Transverse colon (tissue), 4 donors: ENCODE results near the gene SLC12A2. TPM values are rescaled to one million over a fixed set of nuclear protein-coding genes. Genes with fewer than 3 reads are reported as not detected.

Experiments
- DNase-seq: peaks from one replicate; pipeline ENCODE4 v3.0.0-alpha.2; 2019
- H3K27ac ChIP-seq, 4 donors: fragments of 200-600 bp; sonication (generic); 2 replicates each; pipeline ENCODE4 v1.5.1; 2016 to 2018; ENCODE audit warnings: inconsistent platforms in 4 of 4
- H3K27me3 ChIP-seq: fragments of 200-600 bp; sonication (generic); 2 replicates; pipeline ENCODE4 v1.5.1; 2017; ENCODE audit warnings: inconsistent platforms
- H3K36me3 ChIP-seq, 4 donors: fragments of 200-600 bp; sonication (generic); 2 replicates each; pipeline ENCODE4 v1.5.1; 2017 to 2019; ENCODE audit warnings: inconsistent platforms in 4 of 4
- H3K4me1 ChIP-seq, 4 donors: fragments of 200-600 bp; sonication (generic); 2 replicates each; pipeline ENCODE4 v1.5.1; 2017 to 2020; ENCODE audit warnings: inconsistent platforms in 4 of 4
- H3K4me3 ChIP-seq, 4 donors: fragments of 200-600 bp; sonication (generic); 1 replicate in 1 of 4; 2 replicates in 3 of 4; pipeline versions ENCODE4 v1.5.1 to v1.6.1; 2017 to 2019; ENCODE audit warnings: inconsistent platforms in 4 of 4
- H3K9me3 ChIP-seq, 2 donors: fragments of 200-600 bp; sonication (generic); 2 replicates each; pipeline ENCODE4 v1.5.1; 2017 to 2019; ENCODE audit warnings: inconsistent platforms in 2 of 2
- CTCF ChIP-seq, 5 experiments: fragments of 200-600 bp in 3 of 5; fragments of 450-650 bp in 2 of 5; sonication (generic) in 3 of 5; IDR thresholded peaks; 1 replicate in 2 of 5; 2 replicates in 3 of 5; pipeline ENCODE4 v1.5.1; 2016 to 2017; ENCODE audit warnings: antibody characterized with exemption in 5 of 5, inconsistent platforms in 3 of 5, mild to moderate bottlenecking in 2 of 5, moderate library complexity in 1 of 5
- EP300 ChIP-seq: sonication (generic); formaldehyde crosslinking; IDR thresholded peaks from one replicate; pipeline ENCODE4 v1.6.1; 2017; ENCODE audit warnings: antibody characterized with exemption, low read depth
- POLR2A ChIP-seq: fragments of 450-650 bp; IDR thresholded peaks from one replicate; pipeline ENCODE4 v1.6.1; 2016; ENCODE audit warnings: antibody characterized with exemption, mild to moderate bottlenecking, moderate library complexity
- POLR2AphosphoS5 ChIP-seq, 3 donors: sonication (generic); formaldehyde crosslinking; IDR thresholded peaks; one replicate each; pipeline ENCODE4 v1.6.1; 2016; ENCODE audit warnings: antibody characterized with exemption in 3 of 3
- WGBS, 2 donors: methylation state at CpG; one replicate each; pipeline ENCODE4 v1.1.5; 2018; ENCODE audit warnings: low coverage in 1 of 2; 5-methylcytosine and 5-hydroxymethylcytosine counted together
- in situ Hi-C, 4 donors: fragments of 200-750 bp; cut with MboI; loops; one replicate each; pipeline versions ENCODE4 v1.15.0 to v1.15.1; 2017; ENCODE audit warnings: low sequenced_read_pairs in 3 of 4, low pct_ligation_motif_present in 1 of 4, low pct_unique_long_range_greater_than_20kb in 1 of 4
- intact Hi-C: fragments of 100-400 bp; cut with DNase I; formaldehyde crosslinking; loops from one replicate; pipeline ENCODE4 v1.15.1; 2023; ENCODE audit warnings: low total_unique reads
- total RNA-seq, 4 donors: library from RNA; depleted of rRNA; stranded (reverse); fragments of >200 nt; gene quantifications; one replicate each; pipeline ENCODE4 v1.1.0, GENCODE V29; 2016

Gene SLC12A2
- total RNA-seq, 4 donors from 2014 or later: 40.4 to 91.1 (median 73.5) TPM

- H3K27ac ChIP-seq: no peak overlapping the region
- 57 to 63% methylated on average over 4 of the region's 4 CpGs for WGBS, 2 donors
- H3K4me3 ChIP-seq: no peak overlapping the region
- H3K9me3 ChIP-seq: peaks cover 12 to 17% of the 10 kb centered on the region in 2 donors
- H3K4me1 ChIP-seq: peaks cover 0 to 28% (median 8%) of the 10 kb centered on the region in 4 donors
- in situ Hi-C loops (no loop called here), intact Hi-C loops (no loop called here)
- no peaks in the 10 kb centered on the region for H3K27me3 ChIP-seq
- DNase-seq: no peak
- H3K36me3 ChIP-seq: no peaks in the 10 kb centered on the region
- no peak for TF ChIP-seq EP300
- no peak for TF ChIP-seq CTCF (IDR thresholded peaks at IDR 0.05)
- TF ChIP-seq POLR2A: no peak
- no peak for TF ChIP-seq POLR2AphosphoS5 (IDR thresholded peaks at IDR 0.05)
Measured at GRCh38 chr5:128093368-128093767, 9.8 kb downstream of the SLC12A2 start.

GRCh38 chr5:128097224-128097623 lies 13.7 kb downstream of the SLC12A2 start:
- no peak overlapping the region for H3K4me3 ChIP-seq
- WGBS, 2 donors: 24 to 92% methylated on average over 1 of the region's 1 CpG
- in situ Hi-C loops: no loop called here

GRCh38 chr5:128097781-128098180 lies 14.2 kb downstream of the SLC12A2 start:
- H3K4me1 ChIP-seq: peaks cover 0 to 14% (median 8%) of the 10 kb centered on the region in 4 donors
- TF ChIP-seq EP300 (no peak), CTCF (IDR thresholded peaks at IDR 0.05) (no peak), POLR2AphosphoS5 (IDR thresholded peaks at IDR 0.05) (no peak), POLR2A (no peak)

More at GRCh38 chr5:128097224-128097623, 13.7 kb downstream of the SLC12A2 start:
- H3K36me3 ChIP-seq: no peaks in the 10 kb centered on the region
- DNase-seq: no peak
- TF ChIP-seq POLR2AphosphoS5 (IDR thresholded peaks at IDR 0.05): no peak
- TF ChIP-seq EP300: no peak
- no peak for TF ChIP-seq CTCF (IDR thresholded peaks at IDR 0.05)
- TF ChIP-seq POLR2A: no peak
- intact Hi-C loops: no loop called here
- peaks cover 12 to 17% of the 10 kb centered on the region in 2 donors for H3K9me3 ChIP-seq
- H3K27ac ChIP-seq: no peak overlapping the region
- peaks cover 3 to 17% (median 11%) of the 10 kb centered on the region in 4 donors for H3K4me1 ChIP-seq
- no peaks in the 10 kb centered on the region for H3K27me3 ChIP-seq

GRCh38 chr5:128099944-128100343 lies 16.4 kb downstream of the SLC12A2 start:
- Histone ChIP-seq H3K4me3 (no peak overlapping the region), H3K9me3 (peaks cover 12 to 17% of the 10 kb centered on the region in 2 donors), H3K27ac (no peak overlapping the region), H3K36me3 (no peaks in the 10 kb centered on the region), H3K27me3 (no peaks in the 10 kb centered on the region), H3K4me1 (peaks cover 3 to 16% (median 5%) of the 10 kb centered on the region in 4 donors)
- TF ChIP-seq CTCF (IDR thresholded peaks at IDR 0.05): no peak
- no peak for TF ChIP-seq POLR2AphosphoS5 (IDR thresholded peaks at IDR 0.05)
- TF ChIP-seq POLR2A: no peak
- no peak for TF ChIP-seq EP300
- no peak for DNase-seq
- intact Hi-C loops (no loop called here), in situ Hi-C loops (no loop called here)
- 44 to 47% methylated on average over 5 of the region's 5 CpGs for WGBS, 2 donors

More at GRCh38 chr5:128097781-128098180, 14.2 kb downstream of the SLC12A2 start:
- Histone ChIP-seq H3K4me3 (no peak overlapping the region), H3K9me3 (peaks cover 12 to 17% of the 10 kb centered on the region in 2 donors), H3K27ac (no peak overlapping the region), H3K36me3 (no peaks in the 10 kb centered on the region), H3K27me3 (no peaks in the 10 kb centered on the region)
- DNase-seq: no peak
- in situ Hi-C loops (no loop called here), intact Hi-C loops (no loop called here)
